NCI-H1694 treated with DMSO at 0.1 percent for 48 hours (cell line): Measurements from ENCODE around the gene PRKD1.
A peak's percentile ranks its signal among the peaks of the same experiment; 100 is the strongest.

Experiments
- DNase-seq: peaks from one replicate; lab custom pipeline; 2025; lab: John Stamatoyannopoulos, UW

The PRKD1 gene

GRCh38 chr14:29838752-29839151 is 88.9 kb downstream of the PRKD1 start:
- no peak for DNase-seq

GRCh38 chr14:29836395-29836794 is 91.3 kb downstream of the PRKD1 start:
- DNase-seq = no peak

GRCh38 chr14:29832042-29832441 is 95.6 kb downstream of the PRKD1 start:
- no peak for DNase-seq

GRCh38 chr14:29829851-29830250 is 97.8 kb downstream of the PRKD1 start:
- DNase-seq = no peak

- no peak for DNase-seq
Measured at GRCh38 chr14:29823816-29824215, 103.8 kb downstream of the PRKD1 start.

GRCh38 chr14:29822430-29822709 is 105.3 kb downstream of the PRKD1 start:
- DNase-seq = no peak

- no peak for DNase-seq
Measured at GRCh38 chr14:29821661-29822429, 105.8 kb downstream of the PRKD1 start.

- DNase-seq = no peak
Measured at GRCh38 chr14:29821242-29821641, 106.4 kb downstream of the PRKD1 start.

GRCh38 chr14:29820785-29821184 is 106.9 kb downstream of the PRKD1 start:
- DNase-seq = no peak

- no peak for DNase-seq
Measured at GRCh38 chr14:29817767-29818405, 109.8 kb downstream of the PRKD1 start.

- no peak for DNase-seq
Measured at GRCh38 chr14:29815016-29815674, 112.5 kb downstream of the PRKD1 start.

- peak; percentile 44 for DNase-seq
Measured at GRCh38 chr14:29814156-29815015, 113.3 kb downstream of the PRKD1 start.

GRCh38 chr14:29810682-29811081 is 117.0 kb downstream of the PRKD1 start:
- DNase-seq = peak; percentile 21

- DNase-seq = no peak
Measured at GRCh38 chr14:29810064-29810463, 117.6 kb downstream of the PRKD1 start.

GRCh38 chr14:29806124-29806517 is 121.5 kb downstream of the PRKD1 start:
- DNase-seq = no peak

- DNase-seq = no peak
Measured at GRCh38 chr14:29805415-29806123, 122.1 kb downstream of the PRKD1 start.

- no peak for DNase-seq
Measured at GRCh38 chr14:29804481-29805266, 123.0 kb downstream of the PRKD1 start.

GRCh38 chr14:29803045-29803444 is 124.6 kb downstream of the PRKD1 start:
- no peak for DNase-seq

GRCh38 chr14:29802211-29802610 is 125.4 kb downstream of the PRKD1 start:
- no peak for DNase-seq

GRCh38 chr14:29800961-29801360 is 126.7 kb downstream of the PRKD1 start:
- DNase-seq = no peak
